ENCODE data around the gene AFAP1L2.

AFAP1L2 gene

GRCh38 chr10:114276671-114277070, 127.6 kb downstream of the AFAP1L2 start:
- Histone ChIP-seq H3K4me3 (ENCODE audit: low read depth in 1 of 2, low read length in 2 of 2) (no peak overlapping the region), H3K27ac (ENCODE audit: low read length) (no peak overlapping the region), H2AFZ (ENCODE audit: low read depth, low read length) (no peak overlapping the region), H3K9me3 (ENCODE audit: insufficient read depth, low read length, severe bottlenecking) (no peaks in the 10 kb centered on the region), H3K27me3 (ENCODE audit: insufficient read depth, low read length, poor library complexity) (peaks cover 3% of the 10 kb centered on the region), H3K36me3 (ENCODE audit: insufficient read depth, low read length) (no peaks in the 10 kb centered on the region), H4K20me1 (ENCODE audit: insufficient read depth, low read length) (no peaks in the 10 kb centered on the region), H3K4me1 (ENCODE audit: insufficient read depth, low read length) (no peaks in the 10 kb centered on the region), H3K9ac (ENCODE audit: low read depth, low read length) (no peak overlapping the region), H3K79me2 (ENCODE audit: insufficient read depth, low read length) (no peaks in the 10 kb centered on the region), H3K4me2 (ENCODE audit: insufficient read depth, low read length) (no peak overlapping the region)
- ATAC-seq (ENCODE audit: insufficient read depth, low read depth), result no peak
- no peak for DNase-seq
- TF ChIP-seq EZH2 (IDR thresholded peaks at IDR 0.05; ENCODE audit: borderline replicate concordance, low read depth, low read length, severe bottlenecking) (no peak), CTCF (IDR thresholded peaks at IDR 0.05; ENCODE audit: borderline replicate concordance, extremely low read depth, low read length, poor library complexity, severe bottlenecking) (no peak)

- no peak for DNase-seq
- Histone ChIP-seq H2AFZ (ENCODE audit: low read depth, low read length) (no peak overlapping the region), H3K4me2 (ENCODE audit: insufficient read depth, low read length) (no peak overlapping the region), H3K4me3 (ENCODE audit: low read depth in 1 of 2, low read length in 2 of 2) (no peak overlapping the region), H3K4me1 (ENCODE audit: insufficient read depth, low read length) (no peaks in the 10 kb centered on the region), H3K9ac (ENCODE audit: low read depth, low read length) (no peak overlapping the region), H3K9me3 (ENCODE audit: insufficient read depth, low read length, severe bottlenecking) (no peaks in the 10 kb centered on the region), H3K27ac (ENCODE audit: low read length) (no peak overlapping the region), H3K27me3 (ENCODE audit: insufficient read depth, low read length, poor library complexity) (peaks cover 3% of the 10 kb centered on the region), H3K79me2 (ENCODE audit: insufficient read depth, low read length) (no peaks in the 10 kb centered on the region), H3K36me3 (ENCODE audit: insufficient read depth, low read length) (no peaks in the 10 kb centered on the region), H4K20me1 (ENCODE audit: insufficient read depth, low read length) (no peaks in the 10 kb centered on the region)
- TF ChIP-seq EZH2 (IDR thresholded peaks at IDR 0.05; ENCODE audit: borderline replicate concordance, low read depth, low read length, severe bottlenecking), result no peak
- no peak for ATAC-seq (ENCODE audit: insufficient read depth, low read depth)
Observed at GRCh38 chr10:114276066-114276465, 128.2 kb downstream of the AFAP1L2 start.

GRCh38 chr10:114274616-114275453, 129.5 kb downstream of the AFAP1L2 start:
- Histone ChIP-seq H3K4me2 (ENCODE audit: insufficient read depth, low read length) (no peak overlapping the region), H3K4me3 (ENCODE audit: low read depth in 1 of 2, low read length in 2 of 2) (no peak overlapping the region), H4K20me1 (ENCODE audit: insufficient read depth, low read length) (no peaks in the 10 kb centered on the region), H3K27ac (ENCODE audit: low read length) (no peak overlapping the region), H3K27me3 (ENCODE audit: insufficient read depth, low read length, poor library complexity) (peaks cover 3% of the 10 kb centered on the region), H2AFZ (ENCODE audit: low read depth, low read length) (no peak overlapping the region), H3K9me3 (ENCODE audit: insufficient read depth, low read length, severe bottlenecking) (no peaks in the 10 kb centered on the region), H3K79me2 (ENCODE audit: insufficient read depth, low read length) (no peaks in the 10 kb centered on the region), H3K9ac (ENCODE audit: low read depth, low read length) (no peak overlapping the region), H3K4me1 (ENCODE audit: insufficient read depth, low read length) (no peaks in the 10 kb centered on the region), H3K36me3 (ENCODE audit: insufficient read depth, low read length) (no peaks in the 10 kb centered on the region)
- ATAC-seq (ENCODE audit: insufficient read depth, low read depth) (no peak), DNase-seq (no peak)
- TF ChIP-seq CTCF (IDR thresholded peaks at IDR 0.05; ENCODE audit: borderline replicate concordance, extremely low read depth, low read length, poor library complexity, severe bottlenecking), result no peak
- TF ChIP-seq EZH2 (IDR thresholded peaks at IDR 0.05; ENCODE audit: borderline replicate concordance, low read depth, low read length, severe bottlenecking), result no peak

GRCh38 chr10:114273910-114274309, 130.4 kb downstream of the AFAP1L2 start:
- no peaks in the 10 kb centered on the region for H3K4me1 ChIP-seq (ENCODE audit: insufficient read depth, low read length)
- H4K20me1 ChIP-seq (ENCODE audit: insufficient read depth, low read length), result no peaks in the 10 kb centered on the region
- no peaks in the 10 kb centered on the region for H3K79me2 ChIP-seq (ENCODE audit: insufficient read depth, low read length)
- TF ChIP-seq EZH2 (IDR thresholded peaks at IDR 0.05; ENCODE audit: borderline replicate concordance, low read depth, low read length, severe bottlenecking), result no peak
- no peak for TF ChIP-seq CTCF (IDR thresholded peaks at IDR 0.05; ENCODE audit: borderline replicate concordance, extremely low read depth, low read length, poor library complexity, severe bottlenecking)
- H3K4me2 ChIP-seq (ENCODE audit: insufficient read depth, low read length), result no peak overlapping the region
- no peaks in the 10 kb centered on the region for H3K9me3 ChIP-seq (ENCODE audit: insufficient read depth, low read length, severe bottlenecking)
- no peaks in the 10 kb centered on the region for H3K36me3 ChIP-seq (ENCODE audit: insufficient read depth, low read length)
- ATAC-seq (ENCODE audit: insufficient read depth, low read depth) (no peak), DNase-seq (no peak)
- H3K27me3 ChIP-seq (ENCODE audit: insufficient read depth, low read length, poor library complexity), result peaks cover 3% of the 10 kb centered on the region
- no peak overlapping the region for H2AFZ ChIP-seq (ENCODE audit: low read depth, low read length)
- no peak overlapping the region for H3K27ac ChIP-seq (ENCODE audit: low read length)
- no peak overlapping the region for H3K4me3 ChIP-seq (ENCODE audit: low read depth in 1 of 2, low read length in 2 of 2)
- no peak overlapping the region for H3K9ac ChIP-seq (ENCODE audit: low read depth, low read length)

All from DND-41 (cell line).